Prostate gland (tissue), 1 donor: ENCODE measurements around the gene CCDC154.

ENCODE experiments used
- POLR2A ChIP-seq: fragments of 450-650 bp; IDR thresholded peaks from one replicate; pipeline ENCODE4 v1.6.1; 2016; ENCODE audit warnings: antibody characterized with exemption, mild to moderate bottlenecking
- POLR2AphosphoS5 ChIP-seq: sonication (generic); formaldehyde crosslinking; IDR thresholded peaks from one replicate; pipeline ENCODE4 v1.6.1; 2017; ENCODE audit warnings: antibody characterized with exemption

DNA sequence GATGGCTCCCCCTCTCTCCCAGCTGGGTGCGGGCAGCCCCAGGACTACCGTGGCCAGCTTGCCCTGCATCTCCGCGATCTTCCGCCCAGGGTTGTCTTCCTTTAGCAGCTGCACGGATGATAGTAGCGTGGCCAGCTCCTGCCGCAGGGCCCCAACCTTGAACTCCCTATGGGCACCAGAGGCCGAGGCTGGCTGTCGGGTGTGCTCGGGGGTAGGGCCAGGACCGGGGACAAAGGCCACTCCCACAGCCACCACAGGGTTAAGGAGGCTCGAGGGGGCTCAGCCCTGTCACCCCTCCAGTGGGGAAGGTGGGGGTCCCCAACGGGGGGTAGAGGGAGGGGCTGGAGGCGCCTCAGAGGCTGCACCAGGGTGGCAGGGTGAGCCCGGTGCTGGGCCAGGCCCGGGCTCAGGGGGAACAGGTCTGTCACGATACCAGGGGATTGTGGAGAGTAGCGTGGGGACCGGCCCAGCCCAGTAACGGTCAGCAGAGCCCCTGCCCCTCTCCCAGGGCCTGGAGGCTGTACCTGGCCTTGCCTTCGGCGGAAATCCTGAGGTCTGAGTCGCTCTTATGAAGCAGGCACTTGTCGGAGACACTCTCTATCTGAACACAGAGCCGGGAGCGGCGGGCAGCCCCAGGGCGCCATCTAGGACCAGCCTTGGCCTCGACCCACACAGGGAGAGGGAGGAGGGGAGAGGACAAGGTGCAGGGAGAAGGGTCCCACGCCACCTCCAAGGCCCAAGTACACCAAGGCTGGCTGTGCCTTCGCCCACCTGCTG, 8.2 kb downstream of the CCDC154 start:
- TF ChIP-seq POLR2A (no peak), POLR2AphosphoS5 (no peak)
